CD14-positive monocyte (primary cell): Measurements from ENCODE around the gene NAA16. TPM values are rescaled to one million over a fixed set of nuclear protein-coding genes. Genes with fewer than 3 reads are reported as not detected.

Source experiments
- DNase-seq, 3 donors: peaks; one replicate each; pipeline ENCODE4 v3.0.0-alpha.2; 2011 to 2022
- H2AFZ ChIP-seq: 2 replicates; pipeline ENCODE4 v1.6.0; 2012; ENCODE audit warnings: mild to moderate bottlenecking, low read depth, low read length, inconsistent platforms; ENCODE audit not compliant: insufficient read depth, poor library complexity, severe bottlenecking
- H3K27ac ChIP-seq, 2 donors: 1 replicate in 1 of 2; 2 replicates in 1 of 2; pipeline ENCODE4 v1.5.1; 2012 to 2013; ENCODE audit warnings: low read length in 2 of 2, control low read depth in 1 of 2, inconsistent platforms in 1 of 2, low read depth in 1 of 2, mild to moderate bottlenecking in 1 of 2
- H3K27me3 ChIP-seq, 2 donors: one replicate each; pipeline versions ENCODE4 v1.6.0 to v1.6.1; 2011 to 2013; ENCODE audit warnings: low read length in 2 of 2; ENCODE audit not compliant: control insufficient read depth in 2 of 2, insufficient read depth in 2 of 2
- H3K36me3 ChIP-seq, 2 donors: replicated peaks in 1 of 2; 1 replicate in 1 of 2; 2 replicates in 1 of 2; pipeline versions ENCODE4 v1.5.1 to v1.6.1; 2012 to 2013; ENCODE audit warnings: low read length in 2 of 2, control low read depth in 1 of 2, inconsistent platforms in 1 of 2, mild to moderate bottlenecking in 1 of 2; ENCODE audit not compliant: insufficient read depth in 2 of 2, control insufficient read depth in 1 of 2
- H3K4me1 ChIP-seq, 2 donors: 1 replicate in 1 of 2; 2 replicates in 1 of 2; pipeline versions ENCODE4 v1.5.1 to v1.6.1; 2012 to 2013; ENCODE audit warnings: low read length in 2 of 2, control low read depth in 1 of 2, inconsistent platforms in 1 of 2, mild to moderate bottlenecking in 1 of 2, moderate library complexity in 1 of 2; ENCODE audit not compliant: insufficient read depth in 2 of 2, control insufficient read depth in 1 of 2
- H3K4me2 ChIP-seq: replicated peaks from 2 replicates; pipeline ENCODE3; 2012; ENCODE audit warnings: low read length, moderate library complexity, mild to moderate bottlenecking; ENCODE audit not compliant: poor library complexity, severe bottlenecking; ENCODE audit errors: extremely low read depth
- H3K4me3 ChIP-seq, 3 experiments: fragments of 200-600 bp in 1 of 3; sonication (generic) in 1 of 3; replicated peaks in 1 of 3; 1 replicate in 2 of 3; 2 replicates in 1 of 3; pipeline ENCODE4 v1.5.1; 2011 to 2013; ENCODE audit warnings: low read length in 3 of 3, mild to moderate bottlenecking in 3 of 3, control low read depth in 2 of 3, low read depth in 2 of 3, inconsistent platforms in 1 of 3, moderate library complexity in 1 of 3
- H3K79me2 ChIP-seq: 2 replicates; pipeline ENCODE4 v1.6.0; 2012; ENCODE audit warnings: mild to moderate bottlenecking, control low read depth, inconsistent platforms, low read length, moderate library complexity; ENCODE audit not compliant: insufficient read depth
- H3K9ac ChIP-seq: 2 replicates; pipeline ENCODE4 v1.6.0; 2017; ENCODE audit warnings: low read length, mild to moderate bottlenecking; ENCODE audit not compliant: insufficient read depth, poor library complexity, severe bottlenecking
- H3K9me3 ChIP-seq, 2 donors: replicated peaks in 1 of 2; 1 replicate in 1 of 2; 2 replicates in 1 of 2; pipeline versions ENCODE4 v1.5.1 to v1.6.1; 2012 to 2013; ENCODE audit warnings: low read length in 2 of 2, control low read depth in 1 of 2; ENCODE audit not compliant: control insufficient read depth in 1 of 2, insufficient read depth in 1 of 2
- H4K20me1 ChIP-seq: 2 replicates; pipeline ENCODE4 v1.6.0; 2012; ENCODE audit warnings: mild to moderate bottlenecking, low read length, control low read depth, moderate library complexity; ENCODE audit not compliant: insufficient read depth
- H3K27ac Mint-ChIP-seq, 7 donors: one replicate each; pipeline ENCODE4 v1.8.0; 2020; ENCODE audit warnings: mild to moderate bottlenecking in 7 of 7, mixed read lengths in 7 of 7, moderate library complexity in 6 of 7, inconsistent platforms in 2 of 7
- H3K27me3 Mint-ChIP-seq, 3 donors: one replicate each; pipeline ENCODE4 v1.8.0; 2021 to 2022; ENCODE audit warnings: low read depth in 3 of 3, mild to moderate bottlenecking in 3 of 3, mixed read lengths in 3 of 3, moderate library complexity in 3 of 3, inconsistent platforms in 1 of 3
- H3K36me3 Mint-ChIP-seq, 2 donors: one replicate each; pipeline ENCODE4 v1.8.0; 2020; ENCODE audit warnings: mixed read lengths in 2 of 2, inconsistent platforms in 1 of 2, mild to moderate bottlenecking in 1 of 2
- H3K4me1 Mint-ChIP-seq: one replicate; pipeline ENCODE4 v1.8.0; 2020; ENCODE audit warnings: mild to moderate bottlenecking, mixed read lengths
- H3K4me3 Mint-ChIP-seq, 2 donors: one replicate each; pipeline ENCODE4 v1.8.0; 2020; ENCODE audit warnings: mild to moderate bottlenecking in 2 of 2, mixed read lengths in 2 of 2, moderate library complexity in 1 of 2
- H3K9me3 Mint-ChIP-seq, 7 donors: one replicate each; pipeline ENCODE4 v1.8.0; 2020 to 2022; ENCODE audit warnings: mixed read lengths in 7 of 7, mild to moderate bottlenecking in 6 of 7, moderate library complexity in 6 of 7, inconsistent platforms in 2 of 7
- CTCF ChIP-seq: fragments of 200-600 bp; IDR thresholded peaks from one replicate; pipeline ENCODE4 v1.8.0; 2022; ENCODE audit warnings: antibody characterized with exemption, mild to moderate bottlenecking
- WGBS: methylation state at CpG from one replicate; pipeline ENCODE4 v1.1.5; 2013; ENCODE audit warnings: missing lambda C conversion rate; ENCODE audit not compliant: insufficient coverage; 5-methylcytosine and 5-hydroxymethylcytosine counted together
- intact Hi-C, 2 donors: fragments of 100-400 bp; cut with micrococcal nuclease; formaldehyde crosslinking; loops; one replicate each; pipeline versions ENCODE4 v1.15.0 to v1.15.1; 2023
- polyA plus RNA-seq, 3 donors: library from polyadenylated mRNA; depleted of rRNA in 1 of 3; unstranded in 2 of 3; stranded (reverse) in 1 of 3; fragments of 300-500 nt in 2 of 3; fragments of >200 nt in 1 of 3; fragmentation: Illumina TruSeq in 2 of 3; gene quantifications; 1 replicate in 2 of 3; 2 replicates in 1 of 3; pipeline ENCODE4 v1.2.3, GENCODE V29; 2012 to 2021

The NAA16 gene
- polyA plus RNA-seq, 3 donors: 3.8 to 20.6 (median 5.9) TPM

- peak overlapping the region in 2 of 7 donors; percentile 40 to 42 for H3K27ac Mint-ChIP-seq
- peaks cover 7 to 12% of the 10 kb centered on the region in 2 donors for H3K36me3 Mint-ChIP-seq
- no peaks in the 10 kb centered on the region for H3K9me3 Mint-ChIP-seq
- H3K36me3 ChIP-seq: no peaks in the 10 kb centered on the region
- no peak overlapping the region for H3K4me3 ChIP-seq
- peaks cover 47% of the 10 kb centered on the region for H3K4me1 Mint-ChIP-seq
- DNase-seq: no peak
- H3K9ac ChIP-seq: no peak overlapping the region
- H3K9me3 ChIP-seq: no peaks in the 10 kb centered on the region
- H3K27ac ChIP-seq: no peak overlapping the region
- H3K4me3 Mint-ChIP-seq: peak overlapping the region in 1 of 2 donors; percentile 46
- H3K79me2 ChIP-seq: peaks cover 76% of the 10 kb centered on the region
- intact Hi-C loops: loop anchor here (5.0 to 10.0 kb wide), 2 partner anchors 49 to 51 kb away; partner anchors contain the start of gene MTRF1 (in 2 of the 2)
- H4K20me1 ChIP-seq: peaks cover 24% of the 10 kb centered on the region
- 93% methylated on average over 3 of the region's 6 CpGs for WGBS
- H3K27me3 ChIP-seq: no peaks in the 10 kb centered on the region
- peak overlapping the region; percentile 97 for H3K4me2 ChIP-seq
- H3K4me1 ChIP-seq: peaks cover 24 to 46% of the 10 kb centered on the region in 2 donors
- H3K27me3 Mint-ChIP-seq: peaks cover 0 to 2% (median 0%) of the 10 kb centered on the region in 3 donors
- H2AFZ ChIP-seq: no peak overlapping the region
- TF ChIP-seq CTCF: no peak
Observed at GRCh38 chr13:41313659-41314197, 2.7 kb downstream of the NAA16 start.

GRCh38 chr13:41315443-41316047 is 4.5 kb downstream of the NAA16 start:
- H3K36me3 ChIP-seq: peaks cover 3 to 5% of the 10 kb centered on the region in 2 donors
- Mint-ChIP-seq H3K36me3 (peaks cover 13 to 20% of the 10 kb centered on the region in 2 donors), H3K4me3 (no peak overlapping the region), H3K9me3 (no peaks in the 10 kb centered on the region), H3K27ac (peak overlapping the region in 6 of 7 donors; percentile 20 to 85 (median 66)), H3K4me1 (peaks cover 51% of the 10 kb centered on the region), H3K27me3 (no peaks in the 10 kb centered on the region)
- peak overlapping the region in 1 of 2 donors; percentile 66 for H3K27ac ChIP-seq
- H4K20me1 ChIP-seq: peaks cover 24% of the 10 kb centered on the region
- H3K4me1 ChIP-seq: peaks cover 23 to 42% of the 10 kb centered on the region in 2 donors
- H2AFZ ChIP-seq: no peak overlapping the region
- intact Hi-C loops: loop anchor here in 1 of 2 donors (10.0 kb wide), 1 partner anchor 51 kb away; the partner anchor contains the start of gene MTRF1
- no peaks in the 10 kb centered on the region for H3K27me3 ChIP-seq
- no peak overlapping the region for H3K9ac ChIP-seq
- WGBS: 86% methylated on average over 3 of the region's 5 CpGs
- H3K4me2 ChIP-seq: no peak overlapping the region
- no peaks in the 10 kb centered on the region for H3K9me3 ChIP-seq
- DNase-seq: no peak
- no peak for TF ChIP-seq CTCF
- peaks cover 94% of the 10 kb centered on the region for H3K79me2 ChIP-seq
- no peak overlapping the region for H3K4me3 ChIP-seq
